H1 (cell line): ENCODE data around the gene TMEM135. TPM values are rescaled to one million over a fixed set of nuclear protein-coding genes. Genes with fewer than 3 reads are reported as not detected.

Source experiments
- polyA plus RNA-seq, 7 experiments: library from polyadenylated mRNA; depleted of rRNA in 3 of 7; stranded (reverse) in 5 of 7; unstranded in 2 of 7; fragments of >200 nt in 5 of 7; fragments of 200-250 nt in 2 of 7; gene quantifications; 1 replicate in 5 of 7; 2 replicates in 1 of 7; 4 replicates in 1 of 7; pipeline versions ENCODE4 v1.2.1 to v1.2.3, GENCODE V29; 2011 to 2013; ENCODE audit warnings: missing spikeins in 2 of 7, mixed read lengths in 2 of 7
- total RNA-seq: library from RNA; stranded (reverse); fragmentation: NEBNext Ultra II Directional; extraction: Animal tissue kit (Norgen Biotek cat#: 25700); gene quantifications from 2 replicates; pipeline ENCODE4 v1.2.1, GENCODE V29; 2021
- TF ChIP-seq, protein P1 (sequence below): fragments of 300-600 bp; sonication (generic); IDR thresholded peaks from 2 replicates; pipeline ENCODE4 v1.7.1; 2012; ENCODE audit warnings: low read length, moderate library complexity, mild to moderate bottlenecking, inconsistent platforms; ENCODE audit not compliant: insufficient replicate concordance

The TMEM135 gene
- total and polyA plus RNA-seq, 2 of the 8 experiments (the other 6 are each of a cell fraction or from before 2014, with no cell fraction given), result 9.3 to 31.3 TPM

DNA sequence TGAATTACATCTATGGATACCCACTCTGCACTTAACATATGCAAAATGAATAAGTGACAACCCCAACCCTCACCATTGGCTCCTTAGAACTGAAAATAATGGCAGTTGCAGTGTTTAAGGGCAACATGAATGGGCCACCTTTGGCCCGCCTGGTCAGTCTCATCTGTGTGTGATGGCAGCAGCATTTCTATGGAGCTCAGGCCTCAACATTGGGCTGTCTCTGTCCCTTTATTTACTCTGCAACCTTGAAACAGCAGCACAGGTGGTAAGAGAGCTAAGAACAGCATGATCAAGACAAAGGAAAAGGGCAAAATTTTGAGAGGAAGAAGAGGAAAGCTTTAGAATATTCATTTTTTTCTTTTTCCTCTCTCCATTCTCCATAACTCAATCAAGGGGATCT lies 38.3 kb upstream of the TMEM135 start (continued):
- TF ChIP-seq, protein P1, sequence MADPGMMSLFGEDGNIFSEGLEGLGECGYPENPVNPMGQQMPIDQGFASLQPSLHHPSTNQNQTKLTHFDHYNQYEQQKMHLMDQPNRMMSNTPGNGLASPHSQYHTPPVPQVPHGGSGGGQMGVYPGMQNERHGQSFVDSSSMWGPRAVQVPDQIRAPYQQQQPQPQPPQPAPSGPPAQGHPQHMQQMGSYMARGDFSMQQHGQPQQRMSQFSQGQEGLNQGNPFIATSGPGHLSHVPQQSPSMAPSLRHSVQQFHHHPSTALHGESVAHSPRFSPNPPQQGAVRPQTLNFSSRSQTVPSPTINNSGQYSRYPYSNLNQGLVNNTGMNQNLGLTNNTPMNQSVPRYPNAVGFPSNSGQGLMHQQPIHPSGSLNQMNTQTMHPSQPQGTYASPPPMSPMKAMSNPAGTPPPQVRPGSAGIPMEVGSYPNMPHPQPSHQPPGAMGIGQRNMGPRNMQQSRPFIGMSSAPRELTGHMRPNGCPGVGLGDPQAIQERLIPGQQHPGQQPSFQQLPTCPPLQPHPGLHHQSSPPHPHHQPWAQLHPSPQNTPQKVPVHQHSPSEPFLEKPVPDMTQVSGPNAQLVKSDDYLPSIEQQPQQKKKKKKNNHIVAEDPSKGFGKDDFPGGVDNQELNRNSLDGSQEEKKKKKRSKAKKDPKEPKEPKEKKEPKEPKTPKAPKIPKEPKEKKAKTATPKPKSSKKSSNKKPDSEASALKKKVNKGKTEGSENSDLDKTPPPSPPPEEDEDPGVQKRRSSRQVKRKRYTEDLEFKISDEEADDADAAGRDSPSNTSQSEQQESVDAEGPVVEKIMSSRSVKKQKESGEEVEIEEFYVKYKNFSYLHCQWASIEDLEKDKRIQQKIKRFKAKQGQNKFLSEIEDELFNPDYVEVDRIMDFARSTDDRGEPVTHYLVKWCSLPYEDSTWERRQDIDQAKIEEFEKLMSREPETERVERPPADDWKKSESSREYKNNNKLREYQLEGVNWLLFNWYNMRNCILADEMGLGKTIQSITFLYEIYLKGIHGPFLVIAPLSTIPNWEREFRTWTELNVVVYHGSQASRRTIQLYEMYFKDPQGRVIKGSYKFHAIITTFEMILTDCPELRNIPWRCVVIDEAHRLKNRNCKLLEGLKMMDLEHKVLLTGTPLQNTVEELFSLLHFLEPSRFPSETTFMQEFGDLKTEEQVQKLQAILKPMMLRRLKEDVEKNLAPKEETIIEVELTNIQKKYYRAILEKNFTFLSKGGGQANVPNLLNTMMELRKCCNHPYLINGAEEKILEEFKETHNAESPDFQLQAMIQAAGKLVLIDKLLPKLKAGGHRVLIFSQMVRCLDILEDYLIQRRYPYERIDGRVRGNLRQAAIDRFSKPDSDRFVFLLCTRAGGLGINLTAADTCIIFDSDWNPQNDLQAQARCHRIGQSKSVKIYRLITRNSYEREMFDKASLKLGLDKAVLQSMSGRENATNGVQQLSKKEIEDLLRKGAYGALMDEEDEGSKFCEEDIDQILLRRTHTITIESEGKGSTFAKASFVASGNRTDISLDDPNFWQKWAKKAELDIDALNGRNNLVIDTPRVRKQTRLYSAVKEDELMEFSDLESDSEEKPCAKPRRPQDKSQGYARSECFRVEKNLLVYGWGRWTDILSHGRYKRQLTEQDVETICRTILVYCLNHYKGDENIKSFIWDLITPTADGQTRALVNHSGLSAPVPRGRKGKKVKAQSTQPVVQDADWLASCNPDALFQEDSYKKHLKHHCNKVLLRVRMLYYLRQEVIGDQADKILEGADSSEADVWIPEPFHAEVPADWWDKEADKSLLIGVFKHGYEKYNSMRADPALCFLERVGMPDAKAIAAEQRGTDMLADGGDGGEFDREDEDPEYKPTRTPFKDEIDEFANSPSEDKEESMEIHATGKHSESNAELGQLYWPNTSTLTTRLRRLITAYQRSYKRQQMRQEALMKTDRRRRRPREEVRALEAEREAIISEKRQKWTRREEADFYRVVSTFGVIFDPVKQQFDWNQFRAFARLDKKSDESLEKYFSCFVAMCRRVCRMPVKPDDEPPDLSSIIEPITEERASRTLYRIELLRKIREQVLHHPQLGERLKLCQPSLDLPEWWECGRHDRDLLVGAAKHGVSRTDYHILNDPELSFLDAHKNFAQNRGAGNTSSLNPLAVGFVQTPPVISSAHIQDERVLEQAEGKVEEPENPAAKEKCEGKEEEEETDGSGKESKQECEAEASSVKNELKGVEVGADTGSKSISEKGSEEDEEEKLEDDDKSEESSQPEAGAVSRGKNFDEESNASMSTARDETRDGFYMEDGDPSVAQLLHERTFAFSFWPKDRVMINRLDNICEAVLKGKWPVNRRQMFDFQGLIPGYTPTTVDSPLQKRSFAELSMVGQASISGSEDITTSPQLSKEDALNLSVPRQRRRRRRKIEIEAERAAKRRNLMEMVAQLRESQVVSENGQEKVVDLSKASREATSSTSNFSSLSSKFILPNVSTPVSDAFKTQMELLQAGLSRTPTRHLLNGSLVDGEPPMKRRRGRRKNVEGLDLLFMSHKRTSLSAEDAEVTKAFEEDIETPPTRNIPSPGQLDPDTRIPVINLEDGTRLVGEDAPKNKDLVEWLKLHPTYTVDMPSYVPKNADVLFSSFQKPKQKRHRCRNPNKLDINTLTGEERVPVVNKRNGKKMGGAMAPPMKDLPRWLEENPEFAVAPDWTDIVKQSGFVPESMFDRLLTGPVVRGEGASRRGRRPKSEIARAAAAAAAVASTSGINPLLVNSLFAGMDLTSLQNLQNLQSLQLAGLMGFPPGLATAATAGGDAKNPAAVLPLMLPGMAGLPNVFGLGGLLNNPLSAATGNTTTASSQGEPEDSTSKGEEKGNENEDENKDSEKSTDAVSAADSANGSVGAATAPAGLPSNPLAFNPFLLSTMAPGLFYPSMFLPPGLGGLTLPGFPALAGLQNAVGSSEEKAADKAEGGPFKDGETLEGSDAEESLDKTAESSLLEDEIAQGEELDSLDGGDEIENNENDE, result no peak
